Measurements from ENCODE around the gene ATL3.

- no peak for TF ChIP-seq CTCF (conservative IDR thresholded peaks at IDR 0.05; ENCODE audit: low read depth, low read length)
- no peak for TF ChIP-seq EZH2 (IDR thresholded peaks at IDR 0.05; ENCODE audit: borderline replicate concordance, low read depth, low read length, poor library complexity, severe bottlenecking)
These were observed 41.8 kb downstream of the ATL3 start for GRCh38 chr11:63629426-63629825.
